ENCODE data around the gene CAMK1D. TPM values are rescaled to one million over a fixed set of nuclear protein-coding genes. Genes with fewer than 3 reads are reported as not detected.
"Not testable (repeated sequence)": the region's sequence is repeated elsewhere in the genome, so short reads cannot be mapped to it uniquely, and the experiment has no call there.

Gene CAMK1D
- 2.3 and 3.4 TPM in 2 replicates for total RNA-seq

- DNase-seq (ENCODE audit: low read depth) = no peak
- Histone ChIP-seq H3K27me3 (ENCODE audit: control insufficient read depth, insufficient read depth, low read length) (peaks cover 9% of the 10 kb centered on the region), H3K4me3 (ENCODE audit: low read depth, low read length) (peak within 1 kb of the TSS; percentile 67), H3K36me3 (ENCODE audit: control insufficient read depth, insufficient read depth, low read length) (no peaks in the 10 kb centered on the region)
- TF ChIP-seq, protein P1, sequence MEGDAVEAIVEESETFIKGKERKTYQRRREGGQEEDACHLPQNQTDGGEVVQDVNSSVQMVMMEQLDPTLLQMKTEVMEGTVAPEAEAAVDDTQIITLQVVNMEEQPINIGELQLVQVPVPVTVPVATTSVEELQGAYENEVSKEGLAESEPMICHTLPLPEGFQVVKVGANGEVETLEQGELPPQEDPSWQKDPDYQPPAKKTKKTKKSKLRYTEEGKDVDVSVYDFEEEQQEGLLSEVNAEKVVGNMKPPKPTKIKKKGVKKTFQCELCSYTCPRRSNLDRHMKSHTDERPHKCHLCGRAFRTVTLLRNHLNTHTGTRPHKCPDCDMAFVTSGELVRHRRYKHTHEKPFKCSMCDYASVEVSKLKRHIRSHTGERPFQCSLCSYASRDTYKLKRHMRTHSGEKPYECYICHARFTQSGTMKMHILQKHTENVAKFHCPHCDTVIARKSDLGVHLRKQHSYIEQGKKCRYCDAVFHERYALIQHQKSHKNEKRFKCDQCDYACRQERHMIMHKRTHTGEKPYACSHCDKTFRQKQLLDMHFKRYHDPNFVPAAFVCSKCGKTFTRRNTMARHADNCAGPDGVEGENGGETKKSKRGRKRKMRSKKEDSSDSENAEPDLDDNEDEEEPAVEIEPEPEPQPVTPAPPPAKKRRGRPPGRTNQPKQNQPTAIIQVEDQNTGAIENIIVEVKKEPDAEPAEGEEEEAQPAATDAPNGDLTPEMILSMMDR (IDR thresholded peaks at IDR 0.05; ENCODE audit: insufficient read depth, low read length, poor library complexity, severe bottlenecking) = no peak
Observed at GRCh38 chr10:12348870-12349628, at the start of gene CAMK1D. CAMK1D (plus strand) TSS chr10:12349547.

DNA sequence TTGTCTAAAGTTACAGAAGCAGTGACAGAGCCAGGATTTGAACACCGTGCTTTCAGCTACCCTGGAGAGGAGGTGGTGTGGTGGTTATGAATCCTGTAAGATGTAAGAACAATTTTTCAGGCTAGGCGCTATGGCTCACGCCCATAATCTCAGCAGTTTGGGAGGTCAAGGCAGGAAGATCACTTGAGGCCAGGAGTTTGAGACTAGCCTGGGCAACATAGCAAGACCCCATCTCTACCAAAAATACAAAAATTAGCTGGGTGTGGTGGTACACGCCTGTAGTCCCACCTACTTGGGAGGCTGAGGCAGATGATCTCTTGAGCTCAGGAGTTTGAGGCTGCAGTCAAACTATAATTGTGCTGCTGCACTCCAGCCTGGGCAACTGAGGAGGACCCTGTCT is 48.3 kb upstream of the CAMK1D start:
- H3K4me3 ChIP-seq (ENCODE audit: low read depth, low read length); H3K36me3 ChIP-seq (ENCODE audit: control insufficient read depth, insufficient read depth, low read length); H3K27me3 ChIP-seq (ENCODE audit: control insufficient read depth, insufficient read depth, low read length); DNase-seq (ENCODE audit: low read depth): not testable (repeated sequence)

- H3K27me3 ChIP-seq (ENCODE audit: control insufficient read depth, insufficient read depth, low read length) = no peaks in the 10 kb centered on the region
- no peak overlapping the region for H3K4me3 ChIP-seq (ENCODE audit: low read depth, low read length)
- no peak for DNase-seq (ENCODE audit: low read depth)
- H3K36me3 ChIP-seq (ENCODE audit: control insufficient read depth, insufficient read depth, low read length) = no peaks in the 10 kb centered on the region
- TF ChIP-seq, protein P1 (IDR thresholded peaks at IDR 0.05; ENCODE audit: insufficient read depth, low read length, poor library complexity, severe bottlenecking) = no peak
Observed at GRCh38 chr10:12308057-12308456, 41.3 kb upstream of the CAMK1D start.

GRCh38 chr10:12308736-12309375 is 40.5 kb upstream of the CAMK1D start:
- TF ChIP-seq, protein P1 (IDR thresholded peaks at IDR 0.05; ENCODE audit: insufficient read depth, low read length, poor library complexity, severe bottlenecking) = no peak
- no peaks in the 10 kb centered on the region for H3K36me3 ChIP-seq (ENCODE audit: control insufficient read depth, insufficient read depth, low read length)
- H3K4me3 ChIP-seq (ENCODE audit: low read depth, low read length) = no peak overlapping the region
- no peak for DNase-seq (ENCODE audit: low read depth)
- no peaks in the 10 kb centered on the region for H3K27me3 ChIP-seq (ENCODE audit: control insufficient read depth, insufficient read depth, low read length)

- H3K27me3 ChIP-seq (ENCODE audit: control insufficient read depth, insufficient read depth, low read length); DNase-seq (ENCODE audit: low read depth); H3K36me3 ChIP-seq (ENCODE audit: control insufficient read depth, insufficient read depth, low read length); H3K4me3 ChIP-seq (ENCODE audit: low read depth, low read length): not testable (repeated sequence)
Observed at GRCh38 chr10:12309783-12310182, 39.6 kb upstream of the CAMK1D start.

- DNase-seq (ENCODE audit: low read depth) = no peak
- no peak overlapping the region for H3K4me3 ChIP-seq (ENCODE audit: low read depth, low read length)
- H3K36me3 ChIP-seq (ENCODE audit: control insufficient read depth, insufficient read depth, low read length) = no peaks in the 10 kb centered on the region
- TF ChIP-seq, protein P1 (IDR thresholded peaks at IDR 0.05; ENCODE audit: insufficient read depth, low read length, poor library complexity, severe bottlenecking) = no peak
- no peaks in the 10 kb centered on the region for H3K27me3 ChIP-seq (ENCODE audit: control insufficient read depth, insufficient read depth, low read length)
Observed at GRCh38 chr10:12314836-12315235, 34.5 kb upstream of the CAMK1D start.

Data from kidney epithelial cell (primary cell).